Choroid plexus epithelial cell (primary cell): ENCODE data around the gene STK16.

Experiments
- DNase-seq: peaks from one replicate; pipeline ENCODE4 v3.0.0-alpha.2; 2010; ENCODE audit warnings: low read depth
- H3K4me3 ChIP-seq: 2 replicates; pipeline ENCODE4 v1.5.1; 2011; ENCODE audit warnings: low read depth, mild to moderate bottlenecking, control low read depth, low read length, moderate library complexity
- CTCF ChIP-seq: conservative IDR thresholded peaks from 2 replicates; pipeline ENCODE4 v1.5.1; 2011; ENCODE audit warnings: low read depth, mild to moderate bottlenecking, control low read depth, inconsistent platforms, low read length, moderate library complexity

The STK16 gene

GRCh38 chr2:219273937-219274336 lies 28.7 kb downstream of the STK16 start:
- no peak for DNase-seq
- TF ChIP-seq CTCF, result no peak
- no peak overlapping the region for H3K4me3 ChIP-seq

- no peak overlapping the region for H3K4me3 ChIP-seq
- no peak for TF ChIP-seq CTCF
- DNase-seq, result peak; percentile 73
Measured at GRCh38 chr2:219274361-219274921, 29.2 kb downstream of the STK16 start.

GRCh38 chr2:219277703-219278654 lies 32.7 kb downstream of the STK16 start:
- peak overlapping the region; percentile 44 for H3K4me3 ChIP-seq
- peak; percentile 77 for DNase-seq
- peak; percentile 98 for TF ChIP-seq CTCF

DNA sequence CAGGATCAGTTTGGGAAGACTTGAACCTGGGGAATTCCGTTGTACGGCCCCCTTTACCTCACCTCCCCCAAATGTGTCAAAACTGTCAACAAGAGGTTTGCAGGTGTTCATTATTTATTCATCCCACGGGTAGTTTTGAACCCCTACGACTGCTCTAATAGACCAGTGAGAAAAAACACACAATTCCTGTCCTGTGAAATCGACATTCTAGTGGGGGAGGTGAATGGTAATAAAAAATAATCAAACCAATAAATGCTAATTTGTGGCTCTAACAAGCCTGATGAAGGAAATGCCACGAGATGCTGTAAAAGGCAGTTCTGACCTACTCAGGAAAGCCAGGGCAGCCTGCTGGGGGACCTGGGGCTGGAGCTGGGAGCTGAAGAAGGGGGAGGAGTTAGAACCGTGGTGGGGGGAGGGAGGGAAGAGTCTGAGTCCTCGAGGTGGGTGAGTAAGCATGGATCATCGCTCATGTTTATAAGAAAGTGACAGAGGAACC lies 33.4 kb downstream of the STK16 start:
- no peak for DNase-seq
- peak; percentile 15 for TF ChIP-seq CTCF
- H3K4me3 ChIP-seq, result peak overlapping the region; percentile 44

GRCh38 chr2:219279151-219279915 lies 34.1 kb downstream of the STK16 start, which contains the start of gene DNAJB2:
TSS of gene DNAJB2 (plus strand) at chr2:219279366. CDS start at chr2:219279834, 468 bp downstream.
- TF ChIP-seq CTCF, result peak; percentile 41
- H3K4me3 ChIP-seq, result peak within 1 kb of the TSS; percentile 61
- peak; percentile 100 for DNase-seq

- H3K4me3 ChIP-seq, result peak overlapping the region; percentile 61
- TF ChIP-seq CTCF, result peak; percentile 2
- DNase-seq, result no peak
Measured at GRCh38 chr2:219279916-219280516, 34.7 kb downstream of the STK16 start.
